ENCODE data around the gene C1orf141.
"Not testable (repeated sequence)": the region's sequence is repeated elsewhere in the genome, so short reads cannot be mapped to it uniquely, and the experiment has no call there.

C1orf141 gene

DNA sequence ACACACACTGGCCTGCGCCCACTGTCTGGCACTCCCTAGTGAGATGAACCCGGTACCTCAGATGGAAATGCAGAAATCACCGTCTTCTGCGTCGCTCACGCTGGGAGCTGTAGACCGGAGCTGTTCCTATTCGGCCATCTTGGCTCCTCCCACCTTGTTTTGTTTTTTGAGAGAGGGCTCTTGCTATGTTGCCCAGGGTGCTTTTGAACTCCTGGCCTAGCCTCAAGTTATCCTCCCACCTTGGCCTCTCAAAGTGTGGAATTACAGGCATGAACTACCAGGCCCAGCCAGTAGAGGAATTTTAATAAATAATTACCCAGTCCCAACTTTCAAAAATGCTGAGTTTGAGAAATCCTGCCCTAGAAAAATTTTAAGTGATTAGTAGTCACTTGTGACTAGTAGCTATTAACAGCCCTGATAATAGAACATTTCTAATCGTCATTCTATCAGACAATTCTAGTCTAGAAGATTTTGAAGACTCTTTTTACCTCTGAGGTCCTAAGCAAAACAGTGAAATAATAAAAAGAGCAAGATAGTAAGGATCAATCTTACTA lies 49.9 kb downstream of the C1orf141 start:
- Histone ChIP-seq H4K20me1 (ENCODE audit: insufficient read depth) (no peaks in the 10 kb centered on the region), H3K36me3 (ENCODE audit: insufficient read depth) (no peaks in the 10 kb centered on the region), H3K27ac (no peak overlapping the region), H3K4me2 (no peak overlapping the region), H3K27me3 (ENCODE audit: insufficient read depth, low read depth) (no peaks in the 10 kb centered on the region), H2AFZ (ENCODE audit: low read depth) (no peak overlapping the region), H3K4me1 (ENCODE audit: low read depth, poor library complexity, severe bottlenecking) (no peaks in the 10 kb centered on the region), H3K79me2 (ENCODE audit: insufficient read depth, low read depth) (no peaks in the 10 kb centered on the region), H3K4me3 (IDR thresholded peaks at IDR 0.05; ENCODE audit: insufficient read depth, low read depth, low read length) (no peak overlapping the region), H3K9ac (no peak overlapping the region)
- TF ChIP-seq, protein P1, sequence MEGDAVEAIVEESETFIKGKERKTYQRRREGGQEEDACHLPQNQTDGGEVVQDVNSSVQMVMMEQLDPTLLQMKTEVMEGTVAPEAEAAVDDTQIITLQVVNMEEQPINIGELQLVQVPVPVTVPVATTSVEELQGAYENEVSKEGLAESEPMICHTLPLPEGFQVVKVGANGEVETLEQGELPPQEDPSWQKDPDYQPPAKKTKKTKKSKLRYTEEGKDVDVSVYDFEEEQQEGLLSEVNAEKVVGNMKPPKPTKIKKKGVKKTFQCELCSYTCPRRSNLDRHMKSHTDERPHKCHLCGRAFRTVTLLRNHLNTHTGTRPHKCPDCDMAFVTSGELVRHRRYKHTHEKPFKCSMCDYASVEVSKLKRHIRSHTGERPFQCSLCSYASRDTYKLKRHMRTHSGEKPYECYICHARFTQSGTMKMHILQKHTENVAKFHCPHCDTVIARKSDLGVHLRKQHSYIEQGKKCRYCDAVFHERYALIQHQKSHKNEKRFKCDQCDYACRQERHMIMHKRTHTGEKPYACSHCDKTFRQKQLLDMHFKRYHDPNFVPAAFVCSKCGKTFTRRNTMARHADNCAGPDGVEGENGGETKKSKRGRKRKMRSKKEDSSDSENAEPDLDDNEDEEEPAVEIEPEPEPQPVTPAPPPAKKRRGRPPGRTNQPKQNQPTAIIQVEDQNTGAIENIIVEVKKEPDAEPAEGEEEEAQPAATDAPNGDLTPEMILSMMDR (conservative IDR thresholded peaks at IDR 0.05; ENCODE audit: low read depth, low read length): no peak

DNA sequence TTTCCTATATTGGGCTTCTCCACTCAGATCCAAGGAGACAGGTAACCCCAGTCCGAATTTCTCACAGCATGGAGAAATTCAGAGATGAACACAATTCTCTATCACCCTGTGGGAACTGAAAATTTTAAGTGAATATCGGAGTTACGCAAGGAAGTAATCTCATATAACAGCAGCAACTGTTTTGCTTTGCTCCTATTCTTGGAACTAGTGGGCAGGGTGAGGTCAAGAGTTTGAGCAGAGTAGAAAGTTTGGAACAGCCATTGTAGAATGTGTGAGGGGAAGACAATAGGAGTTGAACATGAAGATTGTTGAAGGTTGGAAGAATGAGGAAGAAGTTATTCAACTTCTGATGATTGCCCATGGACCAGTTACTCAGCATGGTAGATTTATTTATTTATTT lies 56.5 kb downstream of the C1orf141 start:
- TF ChIP-seq, protein P1 (conservative IDR thresholded peaks at IDR 0.05; ENCODE audit: low read depth, low read length): no peak
- H4K20me1 ChIP-seq (ENCODE audit: insufficient read depth): no peaks in the 10 kb centered on the region
- H3K9ac ChIP-seq: no peak overlapping the region
- no peaks in the 10 kb centered on the region for H3K4me1 ChIP-seq (ENCODE audit: low read depth, poor library complexity, severe bottlenecking)
- no peak overlapping the region for H3K4me3 ChIP-seq (IDR thresholded peaks at IDR 0.05; ENCODE audit: insufficient read depth, low read depth, low read length)
- no peak overlapping the region for H3K4me2 ChIP-seq
- H3K27me3 ChIP-seq (ENCODE audit: insufficient read depth, low read depth): no peaks in the 10 kb centered on the region
- H3K27ac ChIP-seq: no peak overlapping the region
- H2AFZ ChIP-seq (ENCODE audit: low read depth): no peak overlapping the region
- H3K79me2 ChIP-seq (ENCODE audit: insufficient read depth, low read depth): no peaks in the 10 kb centered on the region
- no peaks in the 10 kb centered on the region for H3K36me3 ChIP-seq (ENCODE audit: insufficient read depth)

DNA sequence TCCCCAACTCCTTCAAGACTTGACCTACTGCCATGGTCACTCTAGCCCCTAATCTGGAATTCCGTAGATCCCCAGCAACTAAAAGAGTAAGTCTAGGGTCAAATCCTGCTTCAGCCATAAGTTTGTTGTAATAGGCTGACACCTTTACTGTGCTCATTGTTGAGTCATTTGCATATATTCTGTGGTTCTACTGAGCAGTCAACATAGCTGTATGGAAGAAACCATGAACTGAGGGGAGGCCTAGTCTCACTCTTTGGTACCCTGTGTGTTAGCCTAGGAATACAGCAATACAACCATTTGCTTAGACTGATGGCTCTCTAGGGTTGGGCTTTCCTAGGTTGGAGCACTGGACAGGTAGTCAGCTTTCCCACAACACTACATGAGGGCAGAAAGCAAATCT lies 57.2 kb downstream of the C1orf141 start:
- no peak overlapping the region for H3K4me3 ChIP-seq (IDR thresholded peaks at IDR 0.05; ENCODE audit: insufficient read depth, low read depth, low read length)
- H3K9ac ChIP-seq: no peak overlapping the region
- no peaks in the 10 kb centered on the region for H3K36me3 ChIP-seq (ENCODE audit: insufficient read depth)
- TF ChIP-seq, protein P1 (conservative IDR thresholded peaks at IDR 0.05; ENCODE audit: low read depth, low read length): no peak
- H3K79me2 ChIP-seq (ENCODE audit: insufficient read depth, low read depth): no peaks in the 10 kb centered on the region
- no peak overlapping the region for H3K27ac ChIP-seq
- H2AFZ ChIP-seq (ENCODE audit: low read depth): no peak overlapping the region
- no peak overlapping the region for H3K4me2 ChIP-seq
- H3K27me3 ChIP-seq (ENCODE audit: insufficient read depth, low read depth): no peaks in the 10 kb centered on the region
- H3K4me1 ChIP-seq (ENCODE audit: low read depth, poor library complexity, severe bottlenecking): no peaks in the 10 kb centered on the region
- no peaks in the 10 kb centered on the region for H4K20me1 ChIP-seq (ENCODE audit: insufficient read depth)

DNA sequence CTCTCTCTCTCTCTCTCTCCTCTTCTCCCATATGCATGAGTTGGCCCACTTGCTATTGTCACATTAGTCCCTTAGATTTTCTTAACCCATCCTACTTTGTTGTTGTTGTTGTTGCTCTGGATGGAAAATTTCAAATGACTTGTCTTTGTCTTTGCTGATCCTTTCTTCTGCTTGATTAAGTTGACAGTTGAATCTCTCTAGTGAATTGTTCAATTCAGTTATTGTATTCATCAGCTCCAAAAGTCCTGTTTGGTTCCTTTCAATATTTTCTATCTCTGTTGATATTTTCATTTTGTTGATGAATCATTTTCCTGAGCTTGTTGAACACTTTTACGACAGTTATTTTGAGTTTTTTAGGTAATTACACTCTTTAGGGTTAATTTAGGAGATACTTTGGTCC lies 62.0 kb downstream of the C1orf141 start:
- H3K79me2 ChIP-seq (ENCODE audit: insufficient read depth, low read depth): no peaks in the 10 kb centered on the region
- H3K27ac ChIP-seq: no peak overlapping the region
- no peak overlapping the region for H2AFZ ChIP-seq (ENCODE audit: low read depth)
- no peaks in the 10 kb centered on the region for H4K20me1 ChIP-seq (ENCODE audit: insufficient read depth)
- TF ChIP-seq, protein P1 (conservative IDR thresholded peaks at IDR 0.05; ENCODE audit: low read depth, low read length): no peak
- H3K4me3 ChIP-seq (IDR thresholded peaks at IDR 0.05; ENCODE audit: insufficient read depth, low read depth, low read length): no peak overlapping the region
- no peaks in the 10 kb centered on the region for H3K36me3 ChIP-seq (ENCODE audit: insufficient read depth)
- H3K4me2 ChIP-seq: no peak overlapping the region
- no peaks in the 10 kb centered on the region for H3K4me1 ChIP-seq (ENCODE audit: low read depth, poor library complexity, severe bottlenecking)
- no peak overlapping the region for H3K9ac ChIP-seq
- H3K27me3 ChIP-seq (ENCODE audit: insufficient read depth, low read depth): no peaks in the 10 kb centered on the region

DNA sequence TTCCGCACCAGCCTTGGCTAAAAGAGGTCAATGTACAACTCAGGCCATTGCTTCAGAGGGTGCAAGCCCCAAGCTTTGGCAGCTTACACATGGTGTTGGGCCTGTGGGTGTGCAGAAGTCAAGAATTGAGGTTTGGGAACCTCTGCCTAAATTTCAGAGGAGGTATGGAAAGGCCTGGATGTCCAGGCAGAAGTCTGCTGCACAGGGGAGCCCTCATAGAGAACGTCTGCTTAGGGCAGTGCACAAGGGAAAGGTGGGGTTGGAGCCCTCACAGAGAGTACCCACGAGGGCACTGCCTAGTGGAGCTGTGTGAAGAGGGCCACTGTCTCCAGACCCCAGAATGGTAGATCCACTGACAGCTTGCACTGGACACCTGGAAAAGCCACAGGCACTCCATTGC lies 67.1 kb downstream of the C1orf141 start:
- not testable (repeated sequence) for H2AFZ ChIP-seq (ENCODE audit: low read depth); H4K20me1 ChIP-seq (ENCODE audit: insufficient read depth); H3K27ac ChIP-seq; H3K79me2 ChIP-seq (ENCODE audit: insufficient read depth, low read depth); H3K9ac ChIP-seq; H3K27me3 ChIP-seq (ENCODE audit: insufficient read depth, low read depth); H3K4me3 ChIP-seq (IDR thresholded peaks at IDR 0.05; ENCODE audit: insufficient read depth, low read depth, low read length); H3K4me1 ChIP-seq (ENCODE audit: low read depth, poor library complexity, severe bottlenecking); H3K36me3 ChIP-seq (ENCODE audit: insufficient read depth); H3K4me2 ChIP-seq

All from KMS-11 (cell line).